HG03103 (cell line): ENCODE measurements around the gene DUSP28.

Source experiments
- ATAC-seq: cut with Tn5 transposase; IDR thresholded peaks from one replicate; pipeline ENCODE4 v1.9.1; 2021; ENCODE audit warnings: low read depth; ENCODE audit not compliant: unreplicated experiment

Gene DUSP28

DNA sequence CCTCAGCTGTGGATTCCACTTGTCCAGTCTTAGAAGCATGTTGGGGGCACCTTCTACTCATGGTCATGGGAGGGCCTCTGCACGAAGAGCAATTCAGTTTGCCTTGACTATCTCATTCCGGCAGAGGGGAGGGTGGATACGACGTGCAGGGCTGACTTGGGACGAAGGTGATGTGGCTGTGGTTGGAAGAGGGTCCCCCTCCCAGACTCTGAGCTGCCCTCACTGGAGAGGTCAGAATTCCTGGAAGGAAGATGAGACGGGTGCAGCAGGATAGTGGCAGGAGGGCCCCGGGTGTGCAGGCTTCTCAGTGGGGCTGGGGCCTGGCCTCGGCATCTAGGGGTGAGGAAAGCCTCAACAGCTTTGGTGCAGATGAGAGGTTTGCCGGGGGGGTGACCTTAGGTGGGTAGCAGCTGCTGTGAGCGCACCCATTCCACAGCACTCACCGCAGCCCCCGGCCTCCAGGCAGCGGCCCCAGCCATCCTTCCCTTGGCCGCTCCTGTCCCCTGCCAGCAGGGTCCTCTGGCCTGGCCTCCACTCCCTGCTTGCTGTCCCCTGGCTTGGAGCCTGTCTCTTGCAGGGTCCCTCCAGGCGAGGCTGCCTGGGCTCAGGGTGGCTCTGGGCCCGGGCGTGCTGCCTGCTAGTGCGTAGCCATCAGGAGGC lies 11.3 kb downstream of the DUSP28 start:
- ATAC-seq = no peak

- ATAC-seq = no peak
These were observed 12.2 kb downstream of the DUSP28 start for GRCh38 chr2:240572141-240573031.

GRCh38 chr2:240573071-240573515 lies 12.9 kb downstream of the DUSP28 start:
- no peak for ATAC-seq

GRCh38 chr2:240573516-240574385 lies 13.6 kb downstream of the DUSP28 start:
- ATAC-seq = no peak

DNA sequence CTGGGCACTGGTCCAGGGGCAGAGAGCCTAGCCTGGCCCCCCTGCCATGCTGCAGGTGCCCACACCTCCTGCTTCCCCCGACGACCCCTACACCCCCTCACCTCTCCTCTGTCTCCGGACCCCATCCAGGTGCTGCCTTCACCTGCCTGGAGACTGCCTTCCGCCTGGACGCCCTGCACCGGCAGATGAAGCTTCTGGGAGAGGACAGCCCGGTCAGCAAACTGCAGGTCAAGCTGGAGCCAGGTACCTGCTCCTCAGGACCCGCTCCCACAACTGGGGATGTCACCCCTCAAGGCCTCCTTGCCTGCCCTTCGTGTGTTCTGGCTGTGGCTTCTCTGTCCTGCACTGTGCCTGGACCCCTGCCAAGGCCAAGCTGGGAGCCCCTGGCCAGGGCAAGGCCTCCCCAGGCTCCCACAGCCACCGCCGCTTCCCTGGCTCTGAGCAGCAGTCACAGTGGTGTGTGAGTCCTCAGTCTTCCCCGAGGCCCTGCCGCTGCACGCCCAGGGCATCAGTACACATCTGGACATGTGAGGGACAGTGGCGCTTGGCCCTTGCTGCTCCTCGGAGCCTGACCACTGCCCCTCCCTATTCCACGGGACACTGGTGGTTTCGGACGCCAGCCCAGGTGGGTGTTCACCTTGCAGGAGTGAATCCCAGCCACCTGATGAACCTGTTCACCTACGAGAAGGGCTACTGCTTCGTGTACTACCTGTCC lies 14.4 kb downstream of the DUSP28 start:
- ATAC-seq = no peak

GRCh38 chr2:240575101-240575965 lies 15.2 kb downstream of the DUSP28 start:
- ATAC-seq = no peak

- ATAC-seq = no peak
These were observed 15.9 kb downstream of the DUSP28 start for GRCh38 chr2:240576036-240576435.

DNA sequence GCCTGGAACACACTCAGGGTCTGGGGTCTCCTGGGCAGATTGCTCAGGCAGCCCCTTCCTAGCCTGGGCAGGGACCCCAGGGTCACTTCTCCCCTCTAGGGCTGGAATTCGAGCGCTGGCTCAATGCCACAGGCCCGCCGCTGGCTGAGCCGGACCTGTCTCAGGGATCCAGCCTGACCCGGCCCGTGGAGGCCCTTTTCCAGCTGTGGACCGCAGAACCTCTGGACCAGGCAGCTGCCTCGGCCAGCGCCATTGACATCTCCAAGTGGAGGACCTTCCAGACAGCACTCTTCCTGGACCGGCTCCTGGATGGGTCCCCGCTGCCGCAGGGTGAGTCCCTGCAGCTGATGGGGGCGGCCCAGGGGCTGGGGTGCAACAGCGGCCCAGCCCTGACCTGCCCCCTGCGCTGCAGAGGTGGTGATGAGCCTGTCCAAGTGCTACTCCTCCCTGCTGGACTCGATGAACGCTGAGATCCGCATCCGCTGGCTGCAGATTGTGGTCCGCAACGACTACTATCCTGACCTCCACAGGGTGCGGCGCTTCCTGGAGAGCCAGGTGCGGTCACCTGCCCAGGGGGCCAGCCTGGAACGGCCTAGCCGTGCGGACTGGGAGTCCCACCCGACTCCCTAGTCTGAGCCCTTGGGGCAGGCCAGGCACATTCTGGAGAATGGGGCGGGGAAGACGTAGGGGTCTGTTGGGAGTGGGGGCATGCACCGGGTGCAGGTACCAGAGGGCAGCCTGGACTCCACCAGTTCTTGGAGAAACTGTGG lies 16.5 kb downstream of the DUSP28 start:
- ATAC-seq = no peak

GRCh38 chr2:240577281-240578109 lies 17.3 kb downstream of the DUSP28 start:
- no peak for ATAC-seq

DNA sequence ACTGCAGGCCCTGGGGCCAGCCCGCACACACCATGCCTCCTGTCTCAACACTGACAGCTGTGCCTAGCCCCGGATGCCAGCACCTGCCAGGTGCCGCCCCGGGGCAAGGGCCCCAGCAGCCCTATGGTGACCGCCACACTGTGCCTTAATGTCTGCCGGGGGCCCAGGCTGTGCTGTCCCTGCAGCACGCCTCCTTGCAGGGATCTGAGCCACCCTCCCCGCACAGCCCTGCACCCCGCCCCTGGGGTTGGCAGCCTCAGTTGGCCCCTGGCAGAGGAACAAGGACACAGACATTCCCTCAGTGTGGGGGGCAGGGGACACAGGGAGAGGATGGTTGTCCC lies 17.9 kb downstream of the DUSP28 start:
- ATAC-seq = no peak

GRCh38 chr2:240578488-240578887 lies 18.3 kb downstream of the DUSP28 start:
- no peak for ATAC-seq

DNA sequence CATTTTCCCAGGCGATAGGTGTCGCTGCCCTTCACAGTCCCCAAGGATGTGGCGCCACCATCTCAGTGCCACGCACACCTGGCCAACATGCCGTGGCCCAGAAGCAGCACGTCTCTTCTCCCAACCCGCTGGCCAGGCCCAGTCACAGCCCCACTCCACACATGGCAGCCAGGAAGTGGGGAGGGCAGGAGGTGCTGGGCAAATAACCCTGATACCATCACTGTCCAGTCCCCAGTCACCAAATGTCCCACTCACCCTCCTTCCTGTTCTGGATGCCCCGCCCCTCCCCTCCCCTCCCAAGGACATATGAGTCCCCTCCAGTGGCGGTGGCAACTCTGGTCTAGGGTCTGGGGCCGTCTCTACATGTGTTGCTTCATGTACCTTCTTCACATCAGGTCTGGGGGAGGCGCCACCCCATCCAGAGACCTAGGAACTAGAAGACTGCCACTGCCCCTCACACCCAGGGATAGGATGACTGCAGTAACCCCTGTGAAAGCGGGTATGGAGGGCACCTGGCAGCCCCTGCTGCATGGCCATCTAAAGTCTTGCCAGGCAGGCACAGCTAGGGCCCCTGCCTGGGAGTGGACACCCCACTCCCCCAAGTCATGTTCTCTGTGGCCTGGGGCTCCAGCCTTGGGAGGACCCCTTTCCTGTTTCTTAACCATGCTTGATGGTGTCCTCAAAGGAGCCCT lies 19.1 kb downstream of the DUSP28 start:
- ATAC-seq = no peak

- ATAC-seq = no peak
These were observed 19.8 kb downstream of the DUSP28 start for GRCh38 chr2:240579771-240580614.

- ATAC-seq = no peak
These were observed 21.7 kb downstream of the DUSP28 start for GRCh38 chr2:240581811-240582210.

DNA sequence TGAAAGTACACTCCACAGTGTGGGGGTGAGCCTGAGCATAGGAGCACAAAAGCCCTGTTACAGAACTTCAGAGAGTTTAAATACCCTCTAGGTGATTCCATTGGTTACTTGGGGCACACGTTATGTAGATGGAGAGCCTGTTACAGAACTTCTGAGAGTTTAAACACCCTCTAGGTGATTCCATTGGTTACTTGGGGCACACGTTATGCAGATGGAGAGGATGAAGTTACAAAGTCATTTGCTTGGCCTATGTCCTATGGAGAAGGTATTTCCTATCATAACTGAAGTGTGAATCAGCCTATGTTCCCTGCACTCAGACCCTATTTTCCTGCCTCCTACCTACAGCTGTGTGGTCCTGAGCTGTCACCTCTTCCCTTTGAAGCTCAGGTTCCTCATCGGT lies 22.6 kb downstream of the DUSP28 start:
- no peak for ATAC-seq

DNA sequence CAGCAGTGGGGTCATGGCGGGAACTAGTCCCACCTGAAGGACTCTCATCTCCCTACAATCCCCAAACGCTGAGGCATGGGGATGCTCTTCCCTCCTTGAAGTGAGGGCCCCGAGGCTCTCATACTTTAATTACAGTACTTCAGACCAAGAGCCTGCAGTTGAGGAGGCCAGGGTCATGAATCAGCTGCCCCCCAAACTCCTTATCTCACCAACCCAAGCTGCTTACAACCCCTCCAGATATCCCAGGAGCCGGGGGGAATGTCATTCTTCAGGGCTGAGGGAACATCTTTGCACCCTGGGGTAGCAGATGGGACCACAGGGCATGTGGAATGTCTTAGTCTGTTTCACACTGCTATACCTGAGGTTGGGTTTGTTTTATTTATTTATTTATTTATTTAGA lies 23.6 kb downstream of the DUSP28 start:
- no peak for ATAC-seq
